ENCODE results near the gene TTC29.
"Not testable (repeated sequence)": the region's sequence is repeated elsewhere in the genome, so short reads cannot be mapped to it uniquely, and the experiment has no call there.

Gene TTC29

DNA sequence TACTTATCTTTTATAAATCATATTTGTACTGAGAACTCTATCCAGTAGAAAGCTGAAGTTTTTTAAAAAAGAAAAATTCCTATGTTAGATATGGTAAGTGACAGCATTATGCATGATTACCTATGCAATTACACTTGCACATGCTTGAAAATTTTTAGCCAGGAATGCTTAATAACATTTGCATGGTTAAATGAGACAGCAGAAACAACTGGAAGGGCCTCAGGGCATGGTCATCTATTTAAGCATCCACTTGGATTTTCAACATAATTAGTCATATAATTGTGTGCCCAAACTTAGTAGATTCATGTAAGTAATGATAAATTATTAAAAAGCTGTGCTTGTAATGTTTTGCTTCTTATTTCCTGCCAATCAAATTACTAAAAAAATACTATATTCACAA, 151.9 kb downstream of the TTC29 start:
- Histone ChIP-seq H3K9ac (ENCODE audit: low read depth, low read length) (no peak overlapping the region), H3K27me3 (ENCODE audit: control insufficient read depth, insufficient read depth, low read length) (no peaks in the 10 kb centered on the region), H3K4me2 (ENCODE audit: low read length) (no peak overlapping the region), H3K4me3 (ENCODE audit: low read length) (no peak overlapping the region), H3K36me3 (ENCODE audit: insufficient read depth, low read length) (no peaks in the 10 kb centered on the region), H3K9me3 (replicated peaks; ENCODE audit: low read length) (no peaks in the 10 kb centered on the region), H3K4me1 (ENCODE audit: control insufficient read depth, insufficient read depth, low read length) (no peaks in the 10 kb centered on the region)

DNA sequence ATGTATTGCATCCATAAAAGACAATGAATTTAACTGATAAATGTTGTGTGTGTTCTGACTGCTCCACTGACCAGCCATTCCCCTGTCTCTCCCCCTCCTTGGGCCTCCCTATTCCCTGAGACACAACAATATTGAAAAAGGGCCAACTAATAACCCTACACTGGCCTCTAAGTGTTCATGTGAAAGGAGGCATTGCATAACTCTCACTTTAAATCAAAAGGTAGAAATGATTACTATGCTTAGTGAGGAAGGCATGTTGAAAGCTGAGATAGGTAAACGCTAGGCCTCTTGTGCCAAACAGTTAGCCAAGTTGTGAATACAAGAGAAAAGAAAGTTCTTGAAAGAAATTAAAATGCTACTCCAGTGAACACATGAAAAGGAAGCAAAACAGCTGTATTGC, 154.2 kb downstream of the TTC29 start:
- no peaks in the 10 kb centered on the region for H3K4me1 ChIP-seq (ENCODE audit: control insufficient read depth, insufficient read depth, low read length)
- no peak overlapping the region for H3K4me3 ChIP-seq (ENCODE audit: low read length)
- H3K9ac ChIP-seq (ENCODE audit: low read depth, low read length): no peak overlapping the region
- H3K9me3 ChIP-seq (replicated peaks; ENCODE audit: low read length): no peaks in the 10 kb centered on the region
- H3K4me2 ChIP-seq (ENCODE audit: low read length): no peak overlapping the region
- H3K27me3 ChIP-seq (ENCODE audit: control insufficient read depth, insufficient read depth, low read length): no peaks in the 10 kb centered on the region
- no peaks in the 10 kb centered on the region for H3K36me3 ChIP-seq (ENCODE audit: insufficient read depth, low read length)

DNA sequence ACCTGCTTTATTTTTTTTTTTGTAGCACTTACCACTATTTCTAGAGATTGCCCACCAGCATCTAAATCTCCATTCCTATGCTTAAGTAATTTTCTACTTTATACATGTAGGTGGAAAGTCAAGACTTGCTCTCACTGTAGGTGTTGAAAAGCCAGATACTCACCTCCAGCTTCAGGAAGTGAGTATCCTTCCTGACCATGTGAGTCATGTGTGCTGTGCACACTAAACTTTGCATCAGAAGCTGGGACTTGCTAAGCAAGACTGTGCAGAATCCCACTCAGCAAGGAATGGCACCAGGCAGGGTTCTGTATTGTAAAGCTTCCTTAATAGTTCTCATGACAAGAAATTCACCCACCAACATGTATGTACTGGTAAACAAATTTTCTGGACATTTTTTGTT, 155.1 kb downstream of the TTC29 start:
- Histone ChIP-seq H3K9ac (ENCODE audit: low read depth, low read length) (no peak overlapping the region), H3K4me3 (ENCODE audit: low read length) (no peak overlapping the region), H3K27me3 (ENCODE audit: control insufficient read depth, insufficient read depth, low read length) (no peaks in the 10 kb centered on the region), H3K9me3 (replicated peaks; ENCODE audit: low read length) (no peaks in the 10 kb centered on the region), H3K4me1 (ENCODE audit: control insufficient read depth, insufficient read depth, low read length) (no peaks in the 10 kb centered on the region), H3K36me3 (ENCODE audit: insufficient read depth, low read length) (no peaks in the 10 kb centered on the region), H3K4me2 (ENCODE audit: low read length) (no peak overlapping the region)

DNA sequence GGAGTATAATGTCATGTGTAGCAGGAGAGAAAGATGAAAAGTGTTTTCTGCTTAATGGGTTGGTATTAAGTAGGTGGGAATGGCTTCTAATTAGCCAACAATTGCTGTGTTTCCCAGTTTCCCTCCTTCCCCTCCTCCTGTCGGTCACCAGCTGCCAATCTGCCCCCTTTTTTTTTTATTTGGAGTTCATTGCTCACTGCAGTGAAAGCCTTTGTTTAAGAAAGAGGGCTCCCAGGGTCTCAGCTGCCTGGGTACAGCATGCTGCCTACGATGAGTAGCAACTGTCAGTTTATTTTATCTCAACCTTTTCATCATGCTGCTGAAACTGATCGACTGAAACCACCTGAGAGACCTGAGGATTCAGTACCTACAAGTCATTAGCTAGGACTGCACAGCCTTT, 157.9 kb downstream of the TTC29 start:
- H3K9ac ChIP-seq (ENCODE audit: low read depth, low read length): no peak overlapping the region
- no peaks in the 10 kb centered on the region for H3K36me3 ChIP-seq (ENCODE audit: insufficient read depth, low read length)
- no peaks in the 10 kb centered on the region for H3K9me3 ChIP-seq (replicated peaks; ENCODE audit: low read length)
- H3K4me2 ChIP-seq (ENCODE audit: low read length): no peak overlapping the region
- no peaks in the 10 kb centered on the region for H3K4me1 ChIP-seq (ENCODE audit: control insufficient read depth, insufficient read depth, low read length)
- no peaks in the 10 kb centered on the region for H3K27me3 ChIP-seq (ENCODE audit: control insufficient read depth, insufficient read depth, low read length)
- no peak overlapping the region for H3K4me3 ChIP-seq (ENCODE audit: low read length)

DNA sequence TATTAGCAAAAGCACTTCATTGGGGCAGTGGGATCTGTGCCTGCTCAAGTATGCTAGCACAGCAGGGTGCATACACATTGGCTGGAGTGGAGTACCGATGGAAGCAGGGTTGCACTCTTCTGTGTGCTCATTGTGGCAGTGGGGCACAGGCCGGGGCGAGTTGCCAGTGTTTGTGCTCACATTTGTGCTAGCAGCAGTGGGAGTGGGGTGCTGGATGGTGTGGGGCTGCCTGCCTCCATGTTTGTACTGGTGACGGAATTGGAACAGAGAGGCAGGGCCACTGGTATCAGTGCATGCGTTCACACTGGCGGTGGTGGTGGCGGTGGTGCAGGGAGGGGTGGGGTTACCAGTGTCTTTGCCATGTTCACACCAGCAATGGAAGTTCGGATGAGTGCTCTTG, 169.0 kb downstream of the TTC29 start:
- Histone ChIP-seq H3K4me3 (ENCODE audit: low read length) (no peak overlapping the region), H3K36me3 (ENCODE audit: insufficient read depth, low read length) (no peaks in the 10 kb centered on the region), H3K9me3 (replicated peaks; ENCODE audit: low read length) (no peaks in the 10 kb centered on the region), H3K4me1 (ENCODE audit: control insufficient read depth, insufficient read depth, low read length) (no peaks in the 10 kb centered on the region), H3K4me2 (ENCODE audit: low read length) (no peak overlapping the region), H3K27me3 (ENCODE audit: control insufficient read depth, insufficient read depth, low read length) (no peaks in the 10 kb centered on the region), H3K9ac (ENCODE audit: low read depth, low read length) (no peak overlapping the region)

DNA sequence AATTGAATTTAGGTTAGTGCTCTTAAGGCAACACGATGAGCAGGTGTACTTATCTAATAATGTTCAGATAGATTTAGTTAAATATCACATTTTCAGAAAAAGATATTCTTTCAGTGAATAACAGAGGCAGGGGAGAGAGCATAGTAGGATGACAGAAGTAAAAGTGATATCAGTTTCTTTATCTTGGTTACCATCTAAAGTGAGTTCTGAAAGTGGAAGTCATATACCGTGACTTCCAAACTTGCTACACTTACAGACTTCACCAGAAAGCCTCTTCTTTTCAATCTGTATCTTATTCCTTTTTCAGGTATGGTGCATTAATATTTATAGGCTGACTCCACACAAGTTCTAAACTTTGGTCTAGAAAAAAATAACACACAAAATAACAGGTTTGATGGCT, 182.1 kb downstream of the TTC29 start:
- H3K4me3 ChIP-seq (ENCODE audit: low read length): no peak overlapping the region
- no peaks in the 10 kb centered on the region for H3K9me3 ChIP-seq (replicated peaks; ENCODE audit: low read length)
- H3K9ac ChIP-seq (ENCODE audit: low read depth, low read length): no peak overlapping the region
- H3K4me1 ChIP-seq (ENCODE audit: control insufficient read depth, insufficient read depth, low read length): no peaks in the 10 kb centered on the region
- no peaks in the 10 kb centered on the region for H3K27me3 ChIP-seq (ENCODE audit: control insufficient read depth, insufficient read depth, low read length)
- H3K36me3 ChIP-seq (ENCODE audit: insufficient read depth, low read length): no peaks in the 10 kb centered on the region
- H3K4me2 ChIP-seq (ENCODE audit: low read length): no peak overlapping the region

DNA sequence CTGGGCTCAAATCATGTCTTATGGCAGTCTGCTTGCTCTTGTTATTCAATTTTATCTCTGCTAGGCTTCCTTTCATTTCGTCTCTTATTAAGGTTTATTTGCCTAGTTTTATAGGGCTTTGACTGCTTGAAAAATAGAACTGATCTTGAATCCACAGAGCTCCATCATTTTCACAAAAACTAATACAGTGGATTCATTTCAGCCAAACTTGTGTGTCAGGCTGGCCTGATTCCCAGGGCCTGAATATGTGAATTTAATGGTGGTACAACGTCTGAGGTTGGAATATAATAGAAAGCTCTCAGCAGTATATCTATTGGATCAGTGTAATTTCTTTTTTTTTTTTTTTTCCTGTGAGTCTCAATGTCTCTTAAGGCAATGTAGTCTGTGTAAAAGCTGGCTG, 183.6 kb downstream of the TTC29 start:
- Histone ChIP-seq H3K36me3 (ENCODE audit: insufficient read depth, low read length) (no peaks in the 10 kb centered on the region), H3K4me1 (ENCODE audit: control insufficient read depth, insufficient read depth, low read length) (no peaks in the 10 kb centered on the region), H3K9me3 (replicated peaks; ENCODE audit: low read length) (no peaks in the 10 kb centered on the region), H3K27me3 (ENCODE audit: control insufficient read depth, insufficient read depth, low read length) (no peaks in the 10 kb centered on the region), H3K9ac (ENCODE audit: low read depth, low read length) (no peak overlapping the region), H3K4me2 (ENCODE audit: low read length) (no peak overlapping the region), H3K4me3 (ENCODE audit: low read length) (no peak overlapping the region)

DNA sequence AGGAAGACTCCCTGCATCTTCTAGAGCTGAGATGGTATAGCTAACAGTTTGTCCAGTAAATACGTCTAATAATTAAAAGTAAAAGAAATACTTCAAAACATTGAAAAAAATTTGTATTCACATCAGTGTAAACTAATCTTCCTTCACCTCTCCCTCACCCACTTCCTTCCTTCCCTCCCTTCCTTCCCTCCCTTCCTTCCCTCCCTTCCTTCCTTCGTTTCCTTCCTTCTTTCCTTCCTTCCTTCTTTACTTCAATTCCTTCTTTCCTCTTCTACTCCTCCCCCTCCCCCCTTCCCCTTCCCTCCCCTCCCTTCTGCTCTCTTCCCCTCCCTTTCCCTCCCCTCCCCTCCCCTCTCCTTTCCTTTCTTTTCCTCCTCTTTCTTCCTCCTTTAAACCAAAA, 203.2 kb downstream of the TTC29 start:
- H3K9me3 ChIP-seq (replicated peaks; ENCODE audit: low read length): no peaks in the 10 kb centered on the region
- no peaks in the 10 kb centered on the region for H3K27me3 ChIP-seq (ENCODE audit: control insufficient read depth, insufficient read depth, low read length)
- no peak overlapping the region for H3K4me2 ChIP-seq (ENCODE audit: low read length)

DNA sequence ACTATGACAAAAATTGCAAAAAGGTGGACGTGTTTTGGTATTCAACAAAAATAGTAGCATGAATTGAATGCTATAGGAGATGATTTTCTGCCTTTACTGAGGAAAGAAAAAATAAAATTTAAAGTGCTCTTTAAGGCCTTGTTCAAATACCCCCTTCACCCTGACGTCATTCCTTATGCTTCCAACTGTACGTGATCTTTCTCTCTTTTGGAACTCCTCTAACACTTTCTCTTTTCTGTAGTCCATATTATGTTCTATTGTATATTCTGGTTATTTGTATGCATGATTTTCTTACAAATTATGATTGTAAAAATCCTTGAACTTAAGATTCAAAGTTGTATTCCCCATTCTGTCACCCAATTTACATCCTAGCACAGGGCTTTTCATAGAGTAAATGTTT, 206.5 kb downstream of the TTC29 start:
- Histone ChIP-seq H3K9me3 (replicated peaks; ENCODE audit: low read length) (no peaks in the 10 kb centered on the region), H3K27me3 (ENCODE audit: control insufficient read depth, insufficient read depth, low read length) (no peaks in the 10 kb centered on the region), H3K36me3 (ENCODE audit: insufficient read depth, low read length) (no peaks in the 10 kb centered on the region), H3K4me1 (ENCODE audit: control insufficient read depth, insufficient read depth, low read length) (no peaks in the 10 kb centered on the region), H3K4me3 (ENCODE audit: low read length) (no peak overlapping the region), H3K4me2 (ENCODE audit: low read length) (no peak overlapping the region), H3K9ac (ENCODE audit: low read depth, low read length) (no peak overlapping the region)

More for the DNA sequence above, 203.2 kb downstream of the TTC29 start:
- Histone ChIP-seq H3K4me3 (ENCODE audit: low read length) (no peak overlapping the region), H3K4me1 (ENCODE audit: control insufficient read depth, insufficient read depth, low read length) (no peaks in the 10 kb centered on the region), H3K9ac (ENCODE audit: low read depth, low read length) (no peak overlapping the region), H3K36me3 (ENCODE audit: insufficient read depth, low read length) (no peaks in the 10 kb centered on the region)

DNA sequence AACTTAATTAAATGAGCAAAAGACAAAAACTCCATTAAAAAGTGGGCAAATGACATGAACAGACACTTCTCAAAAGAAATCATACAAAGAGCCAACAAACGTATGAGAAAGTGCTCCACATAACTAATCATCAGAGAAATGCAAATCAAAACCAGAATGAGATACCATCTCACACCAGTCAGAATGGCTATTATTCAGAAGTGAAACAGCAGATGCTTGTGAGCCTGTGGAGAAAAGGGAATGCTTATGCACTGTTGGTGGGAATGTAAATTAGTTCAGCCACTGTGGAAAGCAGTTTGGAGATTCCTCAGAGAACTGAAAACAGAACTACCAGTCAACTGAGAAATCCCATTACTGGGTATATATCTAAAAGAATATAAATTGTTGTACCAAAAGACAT, 222.1 kb downstream of the TTC29 start:
- H3K9ac ChIP-seq (ENCODE audit: low read depth, low read length); H3K9me3 ChIP-seq (replicated peaks; ENCODE audit: low read length); H3K4me1 ChIP-seq (ENCODE audit: control insufficient read depth, insufficient read depth, low read length); H3K36me3 ChIP-seq (ENCODE audit: insufficient read depth, low read length); H3K4me3 ChIP-seq (ENCODE audit: low read length); H3K4me2 ChIP-seq (ENCODE audit: low read length); H3K27me3 ChIP-seq (ENCODE audit: control insufficient read depth, insufficient read depth, low read length): not testable (repeated sequence)

DNA sequence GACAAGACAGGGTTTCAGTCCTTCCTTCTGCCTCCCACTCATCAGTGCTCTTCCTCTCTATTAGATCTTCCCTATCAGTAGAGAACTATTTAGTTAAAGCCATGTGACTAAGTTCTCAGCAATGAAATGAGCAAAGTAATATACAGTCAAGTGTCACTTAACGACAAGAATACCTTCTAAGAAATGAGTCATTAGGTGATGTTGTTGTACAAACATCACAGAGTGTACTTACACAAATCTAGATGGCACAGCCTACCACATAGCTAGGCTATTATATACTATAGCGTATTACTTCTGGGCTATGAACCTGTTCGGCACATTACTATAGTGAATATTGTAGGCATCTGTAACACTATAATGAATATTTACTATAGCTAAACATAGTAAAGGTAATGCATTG, 235.7 kb downstream of the TTC29 start:
- Histone ChIP-seq H3K36me3 (ENCODE audit: insufficient read depth, low read length) (no peaks in the 10 kb centered on the region), H3K4me3 (ENCODE audit: low read length) (no peak overlapping the region), H3K4me1 (ENCODE audit: control insufficient read depth, insufficient read depth, low read length) (no peaks in the 10 kb centered on the region), H3K9me3 (replicated peaks; ENCODE audit: low read length) (no peaks in the 10 kb centered on the region), H3K27me3 (ENCODE audit: control insufficient read depth, insufficient read depth, low read length) (no peaks in the 10 kb centered on the region), H3K9ac (ENCODE audit: low read depth, low read length) (no peak overlapping the region), H3K4me2 (ENCODE audit: low read length) (no peak overlapping the region)

DNA sequence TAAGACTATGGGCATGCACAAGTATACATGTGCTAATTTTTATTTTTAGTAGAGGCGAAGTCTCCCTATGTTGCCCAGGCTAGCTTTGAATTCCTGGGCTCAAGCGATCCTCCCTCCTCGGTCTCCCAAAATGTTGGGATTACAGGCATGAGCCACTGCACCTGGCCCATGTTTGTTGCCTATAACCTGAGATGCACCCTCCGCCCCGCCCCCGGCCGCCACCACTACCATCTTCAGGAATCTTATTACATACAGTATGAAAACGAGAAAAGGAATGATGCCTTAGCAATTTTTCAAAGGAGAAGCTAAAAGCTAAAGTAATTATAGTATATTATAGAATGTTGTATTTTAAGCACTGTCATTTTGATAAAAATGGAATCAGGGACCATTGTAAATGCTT, 245.8 kb downstream of the TTC29 start:
- Histone ChIP-seq H3K4me2 (ENCODE audit: low read length) (no peak overlapping the region), H3K4me3 (ENCODE audit: low read length) (no peak overlapping the region), H3K27me3 (ENCODE audit: control insufficient read depth, insufficient read depth, low read length) (peaks cover 5% of the 10 kb centered on the region), H3K9me3 (replicated peaks; ENCODE audit: low read length) (no peaks in the 10 kb centered on the region), H3K4me1 (ENCODE audit: control insufficient read depth, insufficient read depth, low read length) (no peaks in the 10 kb centered on the region), H3K9ac (ENCODE audit: low read depth, low read length) (no peak overlapping the region), H3K36me3 (ENCODE audit: insufficient read depth, low read length) (no peaks in the 10 kb centered on the region)
